Mucosa of descending colon (tissue), 3 donors: ENCODE results near the gene RAD23A. TPM values are rescaled to one million over a fixed set of nuclear protein-coding genes. Genes with fewer than 3 reads are reported as not detected.
"Not testable (repeated sequence)": the region's sequence is repeated elsewhere in the genome, so short reads cannot be mapped to it uniquely, and the experiment has no call there.

Experiments
- ATAC-seq: fragments of 200-7000 bp; cut with Tn5 transposase; one replicate; pipeline ENCODE4 v1.9.1; 2020; ENCODE audit warnings: mild to moderate bottlenecking, moderate library complexity
- DNase-seq, 3 donors: peaks; one replicate each; pipeline ENCODE4 v3.0.0-alpha.2; 2020
- H3K36me3 ChIP-seq: fragments of 200-600 bp; one replicate; pipeline ENCODE4 v1.8.0; 2021; ENCODE audit warnings: low read depth, mild to moderate bottlenecking
- H3K4me1 ChIP-seq: fragments of 200-600 bp; one replicate; pipeline ENCODE4 v1.8.0; 2021; ENCODE audit warnings: low read depth, mild to moderate bottlenecking
- H3K4me3 ChIP-seq: fragments of 200-600 bp; one replicate; pipeline ENCODE4 v1.8.0; 2021; ENCODE audit warnings: mild to moderate bottlenecking
- H3K9me3 ChIP-seq: fragments of 200-600 bp; one replicate; pipeline ENCODE4 v1.8.0; 2021; ENCODE audit warnings: mild to moderate bottlenecking
- intact Hi-C, 2 donors: fragments of 100-400 bp; cut with DNase I in 1 of 2; cut with micrococcal nuclease in 1 of 2; formaldehyde crosslinking; loops; one replicate each; pipeline versions ENCODE4 v1.11.0 to v1.11.1; 2022; cut with DNase I, micrococcal nuclease
- total RNA-seq, 3 donors: library from RNA; stranded (reverse); fragmentation: NEBNext Ultra II Directional in 2 of 3; extraction: Animal tissue kit (Norgen Biotek cat#: 25700) in 2 of 3; gene quantifications; one replicate each; pipeline versions ENCODE4 v1.2.1 to v1.2.4, GENCODE V29; 2021 to 2023
- TF ChIP-seq, protein P1 (sequence below): fragments of 200-600 bp; IDR thresholded peaks from one replicate; pipeline ENCODE4 v1.8.0; 2022; ENCODE audit warnings: antibody characterized with exemption, mild to moderate bottlenecking
- donor health status: DM: no; HTN: no; CAD: no; lungs with moderate emphysema.
- donor health status: DM: no; HTN: no; CAD: no.
- donor health status: DM: no; HTN: yes; CAD: no.

Gene RAD23A
- total RNA-seq, 3 donors from 2014 or later = 76.4 to 117 (median 81.4) TPM

DNA sequence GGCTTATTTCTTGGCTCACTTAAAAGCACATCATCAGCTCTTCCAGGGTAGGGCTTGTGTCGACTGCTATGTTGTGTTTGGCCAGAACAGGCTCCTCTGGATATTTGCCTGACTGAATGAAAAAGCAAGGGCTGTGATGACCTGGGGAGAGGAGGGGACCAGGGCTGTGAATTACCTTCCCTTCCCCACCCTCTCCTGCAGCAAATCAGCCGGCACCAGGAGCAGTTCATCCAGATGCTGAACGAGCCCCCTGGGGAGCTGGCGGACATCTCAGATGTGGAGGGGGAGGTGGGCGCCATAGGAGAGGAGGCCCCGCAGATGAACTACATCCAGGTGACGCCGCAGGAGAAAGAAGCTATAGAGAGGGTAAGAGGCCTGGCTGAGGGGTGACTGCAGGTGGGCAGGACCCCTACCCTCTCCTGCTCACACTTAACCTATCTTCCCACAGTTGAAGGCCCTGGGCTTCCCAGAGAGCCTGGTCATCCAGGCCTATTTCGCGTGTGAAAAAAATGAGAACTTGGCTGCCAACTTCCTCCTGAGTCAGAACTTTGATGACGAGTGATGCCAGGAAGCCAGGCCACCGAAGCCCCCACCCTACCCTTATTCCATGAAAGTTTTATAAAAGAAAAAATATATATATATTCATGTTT lies 7.0 kb downstream of the RAD23A start:
- Histone ChIP-seq H3K4me1 (peaks cover 30% of the 10 kb centered on the region), H3K36me3 (peaks cover 8% of the 10 kb centered on the region), H3K9me3 (no peaks in the 10 kb centered on the region), H3K4me3 (no peak overlapping the region)
- DNase-seq = no peak
- TF ChIP-seq, protein P1, sequence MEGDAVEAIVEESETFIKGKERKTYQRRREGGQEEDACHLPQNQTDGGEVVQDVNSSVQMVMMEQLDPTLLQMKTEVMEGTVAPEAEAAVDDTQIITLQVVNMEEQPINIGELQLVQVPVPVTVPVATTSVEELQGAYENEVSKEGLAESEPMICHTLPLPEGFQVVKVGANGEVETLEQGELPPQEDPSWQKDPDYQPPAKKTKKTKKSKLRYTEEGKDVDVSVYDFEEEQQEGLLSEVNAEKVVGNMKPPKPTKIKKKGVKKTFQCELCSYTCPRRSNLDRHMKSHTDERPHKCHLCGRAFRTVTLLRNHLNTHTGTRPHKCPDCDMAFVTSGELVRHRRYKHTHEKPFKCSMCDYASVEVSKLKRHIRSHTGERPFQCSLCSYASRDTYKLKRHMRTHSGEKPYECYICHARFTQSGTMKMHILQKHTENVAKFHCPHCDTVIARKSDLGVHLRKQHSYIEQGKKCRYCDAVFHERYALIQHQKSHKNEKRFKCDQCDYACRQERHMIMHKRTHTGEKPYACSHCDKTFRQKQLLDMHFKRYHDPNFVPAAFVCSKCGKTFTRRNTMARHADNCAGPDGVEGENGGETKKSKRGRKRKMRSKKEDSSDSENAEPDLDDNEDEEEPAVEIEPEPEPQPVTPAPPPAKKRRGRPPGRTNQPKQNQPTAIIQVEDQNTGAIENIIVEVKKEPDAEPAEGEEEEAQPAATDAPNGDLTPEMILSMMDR = no peak
- no peak for ATAC-seq
- intact Hi-C loops = no loop called here

DNA sequence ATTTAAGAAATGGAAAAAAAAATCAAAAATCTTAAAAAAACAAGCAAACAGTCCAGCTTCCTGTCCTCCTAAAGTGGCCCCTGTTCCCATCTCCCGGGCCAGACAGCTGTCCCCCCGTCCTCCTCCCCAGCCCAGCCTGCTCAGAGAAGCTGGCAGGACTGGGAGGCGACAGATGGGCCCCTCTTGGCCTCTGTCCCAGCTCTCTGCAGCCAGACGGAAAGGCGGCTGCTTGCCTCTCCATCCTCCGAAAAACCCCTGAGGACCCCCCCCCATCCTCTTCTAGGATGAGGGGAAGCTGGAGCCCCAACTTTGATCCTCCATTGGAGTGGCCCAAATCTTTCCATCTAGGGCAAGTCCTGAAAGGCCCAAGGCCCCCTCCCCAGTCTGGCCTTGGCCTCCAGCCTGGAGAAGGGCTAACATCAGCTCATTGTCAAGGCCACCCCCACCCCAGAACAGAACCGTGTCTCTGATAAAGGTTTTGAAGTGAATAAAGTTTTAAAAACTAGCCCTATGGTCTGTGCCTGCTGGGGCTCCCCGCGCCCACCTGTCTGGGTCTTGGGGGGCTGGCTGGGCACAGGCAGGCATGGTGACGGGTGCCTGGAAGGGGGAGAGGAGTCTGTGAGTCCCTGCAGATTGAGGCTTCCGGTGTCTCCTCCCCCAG lies 7.6 kb downstream of the RAD23A start:
- Histone ChIP-seq H3K9me3 (no peaks in the 10 kb centered on the region), H3K36me3 (peaks cover 7% of the 10 kb centered on the region), H3K4me1 (peaks cover 30% of the 10 kb centered on the region), H3K4me3 (no peak overlapping the region)
- intact Hi-C loops = no loop called here
- TF ChIP-seq, protein P1 = no peak
- ATAC-seq = no peak
- DNase-seq = no peak

DNA sequence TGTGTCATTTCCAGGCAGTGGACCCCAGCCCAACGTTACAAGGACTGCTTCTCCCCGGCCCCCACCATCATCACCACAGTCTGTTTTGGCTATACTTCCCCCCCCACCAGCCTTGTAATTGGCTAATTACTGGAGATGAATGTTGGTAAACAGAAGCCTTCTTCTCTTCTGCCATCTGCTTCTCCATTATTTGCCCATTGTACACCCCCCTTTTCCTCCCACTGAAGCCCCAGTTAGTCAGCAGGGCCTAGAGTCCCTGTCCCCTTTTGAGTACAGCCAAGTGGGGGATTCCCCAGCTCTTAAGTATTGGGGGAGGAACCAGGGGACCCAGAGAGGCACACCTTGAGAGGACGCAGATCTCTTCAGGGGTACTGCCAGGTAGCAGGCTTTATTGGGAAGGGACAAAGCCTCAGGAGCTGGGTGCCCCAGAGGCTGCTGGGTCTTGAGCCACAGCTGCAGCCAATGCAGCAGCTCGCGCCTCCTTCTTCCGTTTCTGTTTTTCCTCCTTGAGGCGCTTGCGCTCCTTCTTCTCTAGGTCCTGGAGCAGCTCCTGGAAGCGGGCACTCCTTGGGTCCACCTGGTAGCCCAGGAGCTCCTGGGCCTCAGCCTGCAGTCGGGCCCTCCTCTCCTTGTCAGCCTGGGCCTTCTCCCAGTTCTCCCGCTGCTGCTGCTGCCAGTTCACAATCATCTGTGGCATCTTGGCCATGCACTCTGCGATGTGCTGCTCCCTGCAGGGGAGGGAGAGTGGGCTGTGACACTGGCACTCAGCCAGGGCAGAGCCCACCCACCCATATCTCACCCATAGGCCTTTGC lies 8.3 kb downstream of the RAD23A start:
- Histone ChIP-seq H3K9me3 (no peaks in the 10 kb centered on the region), H3K4me1 (peaks cover 30% of the 10 kb centered on the region), H3K36me3 (no peaks in the 10 kb centered on the region), H3K4me3 (no peak overlapping the region)
- TF ChIP-seq, protein P1 = no peak
- ATAC-seq (no peak), DNase-seq (no peak)
- intact Hi-C loops = no loop called here

DNA sequence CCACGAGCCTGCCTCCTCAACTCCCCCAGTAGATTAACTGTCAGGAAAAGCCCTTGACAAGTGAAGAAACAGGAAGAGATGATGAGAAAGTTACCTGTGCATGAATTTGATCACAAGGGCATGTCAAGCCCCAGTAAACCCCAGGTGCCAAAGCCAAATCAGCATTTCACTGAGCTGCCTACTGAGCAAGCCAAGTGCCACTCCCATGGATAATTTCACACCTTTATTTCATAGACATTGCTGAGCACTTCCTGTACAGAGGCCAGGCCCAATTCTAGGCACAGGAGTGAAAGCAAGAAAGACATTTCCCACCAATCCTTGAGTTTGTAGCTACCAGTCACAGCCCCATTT lies 8.9 kb downstream of the RAD23A start:
- Histone ChIP-seq H3K36me3 (no peaks in the 10 kb centered on the region), H3K4me3 (no peak overlapping the region), H3K4me1 (peaks cover 30% of the 10 kb centered on the region), H3K9me3 (no peaks in the 10 kb centered on the region)
- TF ChIP-seq, protein P1 = no peak
- intact Hi-C loops = no loop called here
- ATAC-seq (peak; percentile 63), DNase-seq (no peak)

DNA sequence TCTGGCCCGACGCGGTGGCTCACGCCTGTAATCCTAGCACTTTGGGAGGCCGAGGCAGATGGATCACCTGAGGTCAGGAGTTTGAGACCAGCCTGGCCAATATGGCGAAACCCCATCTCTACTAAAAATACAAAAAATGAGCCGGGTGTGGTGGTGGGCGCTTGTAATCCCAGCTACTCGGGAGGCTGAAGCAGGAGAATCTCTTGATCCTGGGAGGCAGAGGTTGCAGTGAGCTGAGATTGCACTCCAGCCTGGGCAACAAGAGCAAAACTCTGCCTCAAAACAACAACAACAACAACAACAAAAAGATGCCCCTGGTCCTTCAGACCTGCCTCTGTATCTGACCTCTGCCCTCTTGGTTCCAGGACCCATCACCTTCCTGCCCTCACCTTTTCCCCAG lies 9.9 kb downstream of the RAD23A start:
- DNase-seq, H3K36me3 ChIP-seq, H3K9me3 ChIP-seq, ATAC-seq, intact Hi-C loops, H3K4me3 ChIP-seq: not testable (repeated sequence)
- H3K4me1 ChIP-seq = peaks cover 30% of the 10 kb centered on the region

DNA sequence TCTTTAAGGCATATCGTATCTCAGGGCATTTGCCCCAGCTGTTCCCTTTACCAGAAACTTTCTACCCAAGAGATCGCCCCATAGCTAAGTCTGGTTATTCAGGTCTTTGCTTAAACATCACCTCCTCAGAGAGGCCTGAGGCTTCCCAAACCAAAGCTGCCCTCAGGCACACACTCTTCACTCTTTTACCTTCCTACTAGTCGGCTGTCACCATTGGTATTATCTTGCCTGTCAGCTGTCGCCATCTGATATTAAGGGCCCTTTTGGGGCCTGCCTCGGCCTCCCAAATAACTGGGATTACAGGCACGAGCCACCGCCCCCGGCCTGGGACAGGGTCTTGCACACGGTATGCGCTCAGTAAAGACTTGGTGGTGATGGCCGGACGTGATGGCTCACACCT lies 10.3 kb downstream of the RAD23A start:
- Histone ChIP-seq H3K4me1 (peaks cover 30% of the 10 kb centered on the region), H3K36me3 (no peaks in the 10 kb centered on the region), H3K9me3 (no peaks in the 10 kb centered on the region), H3K4me3 (no peak overlapping the region)
- DNase-seq = no peak
- TF ChIP-seq, protein P1 = no peak
- no peak for ATAC-seq
- intact Hi-C loops = no loop called here
